Breast epithelium (tissue), 3 donors: ENCODE data around the gene ARHGAP18.

Experiments used
- POLR2A ChIP-seq: fragments of 450-650 bp; IDR thresholded peaks from one replicate; pipeline ENCODE4 v1.6.1; 2016; ENCODE audit warnings: antibody characterized with exemption, mild to moderate bottlenecking, moderate library complexity
- POLR2AphosphoS5 ChIP-seq, 3 donors: sonication (generic); formaldehyde crosslinking; IDR thresholded peaks; one replicate each; pipeline ENCODE4 v1.6.1; 2017; ENCODE audit warnings: antibody characterized with exemption in 3 of 3
- TF ChIP-seq, protein P1 (sequence below), 3 donors: fragments of 450-650 bp; IDR thresholded peaks; one replicate each; pipeline ENCODE4 v1.5.1; 2016 to 2017; ENCODE audit warnings: antibody characterized with exemption in 3 of 3, mild to moderate bottlenecking in 3 of 3, moderate library complexity in 3 of 3

GRCh38 chr6:129657483-129657882 is 52.5 kb downstream of the ARHGAP18 start:
- TF ChIP-seq POLR2AphosphoS5 (IDR thresholded peaks at IDR 0.05) (no peak), POLR2A (no peak)
- TF ChIP-seq, protein P1, sequence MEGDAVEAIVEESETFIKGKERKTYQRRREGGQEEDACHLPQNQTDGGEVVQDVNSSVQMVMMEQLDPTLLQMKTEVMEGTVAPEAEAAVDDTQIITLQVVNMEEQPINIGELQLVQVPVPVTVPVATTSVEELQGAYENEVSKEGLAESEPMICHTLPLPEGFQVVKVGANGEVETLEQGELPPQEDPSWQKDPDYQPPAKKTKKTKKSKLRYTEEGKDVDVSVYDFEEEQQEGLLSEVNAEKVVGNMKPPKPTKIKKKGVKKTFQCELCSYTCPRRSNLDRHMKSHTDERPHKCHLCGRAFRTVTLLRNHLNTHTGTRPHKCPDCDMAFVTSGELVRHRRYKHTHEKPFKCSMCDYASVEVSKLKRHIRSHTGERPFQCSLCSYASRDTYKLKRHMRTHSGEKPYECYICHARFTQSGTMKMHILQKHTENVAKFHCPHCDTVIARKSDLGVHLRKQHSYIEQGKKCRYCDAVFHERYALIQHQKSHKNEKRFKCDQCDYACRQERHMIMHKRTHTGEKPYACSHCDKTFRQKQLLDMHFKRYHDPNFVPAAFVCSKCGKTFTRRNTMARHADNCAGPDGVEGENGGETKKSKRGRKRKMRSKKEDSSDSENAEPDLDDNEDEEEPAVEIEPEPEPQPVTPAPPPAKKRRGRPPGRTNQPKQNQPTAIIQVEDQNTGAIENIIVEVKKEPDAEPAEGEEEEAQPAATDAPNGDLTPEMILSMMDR (IDR thresholded peaks at IDR 0.05), result no peak
